GM12878 (cell line): ENCODE data around the gene LMTK2. TPM values are rescaled to one million over a fixed set of nuclear protein-coding genes. Genes with fewer than 3 reads are reported as not detected.

ENCODE experiments used
- ATAC-seq: fragments of 200-7000 bp; cut with Tn5 transposase; 3 replicates; pipeline ENCODE4 v1.9.1; 2020; ENCODE audit warnings: mild to moderate bottlenecking, moderate library complexity
- BruUV-seq: library from RNA; stranded (reverse); fragments of 400-500 nt; replicated peaks from 2 replicates; lab custom pipeline; 2021; lab: Mats Ljungman, UMichigan
- CTCF ChIA-PET: fragments of 300-600 bp; sonication (Branson Sonifier 250); formaldehyde crosslinking; extraction: SDS; loops from one replicate; lab custom pipeline; 2021; ENCODE audit warnings: inconsistent platforms; lab: Yijun Ruan, JAX
- POLR2A ChIA-PET: fragments of 350-600 bp; formaldehyde crosslinking; extraction: SDS; loops from one replicate; lab custom pipeline; 2021; ENCODE audit warnings: inconsistent platforms; lab: Charles Lee
- RAD21 ChIA-PET: fragments of 300-600 bp; sonication (Branson Sonifier 250); formaldehyde crosslinking; loops from one replicate; lab custom pipeline; 2023; ENCODE audit warnings: antibody characterized with exemption; ENCODE audit not compliant: unreplicated experiment; lab: Charles Lee
- SMC1A ChIA-PET: fragments of 300-600 bp; sonication (Branson Sonifier 250); formaldehyde crosslinking; loops from one replicate; lab custom pipeline; 2023; ENCODE audit not compliant: unreplicated experiment, uncharacterized antibody; lab: Charles Lee
- DNase-seq: peaks from one replicate; pipeline ENCODE4 v3.0.0-alpha.2; 2011; ENCODE audit warnings: low read depth, low spot score
- FAIRE-seq: peaks from 3 replicates; lab custom pipeline; 2011; peaks lifted over from hg19 to GRCh38; lab: Jason Lieb, UNC
- H2AFZ ChIP-seq: 2 replicates; pipeline ENCODE4 v1.6.0; 2011; ENCODE audit warnings: low read depth, low read length, control low read depth; ENCODE audit not compliant: control insufficient read depth
- H3K27ac ChIP-seq: 2 replicates; pipeline ENCODE4 v1.5.1; 2011; ENCODE audit warnings: control low read depth; ENCODE audit not compliant: control insufficient read depth, insufficient read depth
- H3K27me3 ChIP-seq, 2 experiments: replicated peaks in 1 of 2; 2 replicates each; pipeline versions ENCODE4 v1.6.0 to v1.6.1; 2011; ENCODE audit warnings: low read length in 1 of 2; ENCODE audit not compliant: control insufficient read depth in 2 of 2, insufficient read depth in 2 of 2
- H3K36me3 ChIP-seq, 2 experiments: 2 replicates each; pipeline ENCODE4 v1.5.1; 2011; ENCODE audit warnings: low read length in 1 of 2; ENCODE audit not compliant: control insufficient read depth in 2 of 2, insufficient read depth in 2 of 2
- H3K4me1 ChIP-seq: 2 replicates; pipeline ENCODE4 v1.6.1; 2011; ENCODE audit warnings: mild to moderate bottlenecking, low read length, moderate library complexity, mixed read lengths; ENCODE audit not compliant: control insufficient read depth, insufficient read depth
- H3K4me2 ChIP-seq: 2 replicates; pipeline ENCODE4 v1.6.0; 2011; ENCODE audit warnings: control low read depth; ENCODE audit not compliant: control insufficient read depth, insufficient read depth
- H3K4me3 ChIP-seq: fragments of 200-600 bp; sonication (generic); 2 replicates; pipeline ENCODE4 v1.5.1; 2016
- H3K79me2 ChIP-seq: 2 replicates; pipeline ENCODE4 v1.6.0; 2011; ENCODE audit warnings: low read length; ENCODE audit not compliant: control insufficient read depth, insufficient read depth
- H3K9ac ChIP-seq: 2 replicates; pipeline ENCODE4 v1.8.0; 2011; ENCODE audit warnings: low read length, control low read depth, mixed read lengths; ENCODE audit not compliant: control insufficient read depth, insufficient read depth
- H3K9me3 ChIP-seq: replicated peaks from 3 replicates; pipeline ENCODE4 v1.5.1; 2011; ENCODE audit warnings: mild to moderate bottlenecking, low read length; ENCODE audit not compliant: control insufficient read depth, insufficient read depth
- H4K20me1 ChIP-seq: 2 replicates; pipeline ENCODE4 v1.6.0; 2011; ENCODE audit not compliant: control insufficient read depth, insufficient read depth
- CHD4 ChIP-seq: fragments of 200-600 bp; sonication (generic); IDR thresholded peaks from 2 replicates; pipeline ENCODE4 v1.6.1; 2016; ENCODE audit warnings: mild to moderate bottlenecking
- NFYB ChIP-seq: IDR thresholded peaks from 2 replicates; pipeline ENCODE4 v1.6.1; 2011; ENCODE audit warnings: low read depth, mild to moderate bottlenecking, low read length, improper control_type of control experiment, moderate library complexity; ENCODE audit not compliant: insufficient read depth
- RFX5 ChIP-seq: IDR thresholded peaks from 2 replicates; pipeline ENCODE4 v1.6.1; 2011; ENCODE audit warnings: low read depth, low read length, improper control_type of control experiment
- STAT3 ChIP-seq: IDR thresholded peaks from 2 replicates; pipeline ENCODE4 v1.6.1; 2011; ENCODE audit warnings: low read depth, low read length, improper control_type of control experiment
- ZNF592 ChIP-seq: fragments of 450-650 bp; IDR thresholded peaks from 2 replicates; pipeline ENCODE4 v1.6.1; 2017; ENCODE audit warnings: mild to moderate bottlenecking, moderate library complexity
- WGBS: methylation state at CpG from one replicate; pipeline ENCODE4 v1.1.6; 2016; ENCODE audit warnings: low lambda C conversion rate; ENCODE audit not compliant: insufficient replicate concordance, insufficient coverage; ENCODE audit errors: missing lambda C conversion rate; 5-methylcytosine and 5-hydroxymethylcytosine counted together
- in situ Hi-C: fragments of 300-500 bp; cut with MboI; formaldehyde crosslinking; loops from 9 replicates; pipeline ENCODE4 v1.14.3; 2018; ENCODE audit warnings: mixed read lengths
- intact Hi-C: fragments of 100-400 bp; cut with micrococcal nuclease; formaldehyde crosslinking; loops from one replicate; pipeline ENCODE4 v1.14.2; 2022; ENCODE audit not compliant: unreplicated experiment
- polyA plus RNA-seq, 11 experiments: library from polyadenylated mRNA; depleted of rRNA in 4 of 11; unstranded in 6 of 11; stranded (reverse) in 5 of 11; fragments of >200 nt; fragmentation: Nextera tagmentation in 4 of 11; fragmentation: Illumina TruSeq in 1 of 11; extraction: Ambion mirVana in 4 of 11; extraction: Trizol in 1 of 11; gene quantifications; 1 replicate in 1 of 11; 2 replicates in 10 of 11; pipeline versions ENCODE4 v1.2.1 to v1.2.3, GENCODE V29; 2011 to 2016; ENCODE audit warnings: inconsistent platforms in 2 of 11, missing spikeins in 2 of 11, low read depth in 1 of 11
- total RNA-seq, 4 experiments: library from RNA; depleted of rRNA in 3 of 4; stranded (reverse); fragments of >200 nt in 3 of 4; fragmentation: Illumina TruSeq in 1 of 4; extraction: Trizol in 1 of 4; gene quantifications; 2 replicates each; pipeline versions ENCODE4 v1.2.1 to v1.2.3, GENCODE V29; 2013 to 2021
- TF ChIP-seq, protein P1 (sequence below): fragments of 150-350 bp; IDR thresholded peaks from 2 replicates; pipeline ENCODE4 v1.6.1; 2016; ENCODE audit warnings: low read depth, low read length

LMTK2 gene
- total and polyA plus RNA-seq, 10 of the 15 experiments (the other 5 are each of a cell fraction or from before 2014, with no cell fraction given), result 0.68 to 8.7 (median 4.6) TPM

DNA sequence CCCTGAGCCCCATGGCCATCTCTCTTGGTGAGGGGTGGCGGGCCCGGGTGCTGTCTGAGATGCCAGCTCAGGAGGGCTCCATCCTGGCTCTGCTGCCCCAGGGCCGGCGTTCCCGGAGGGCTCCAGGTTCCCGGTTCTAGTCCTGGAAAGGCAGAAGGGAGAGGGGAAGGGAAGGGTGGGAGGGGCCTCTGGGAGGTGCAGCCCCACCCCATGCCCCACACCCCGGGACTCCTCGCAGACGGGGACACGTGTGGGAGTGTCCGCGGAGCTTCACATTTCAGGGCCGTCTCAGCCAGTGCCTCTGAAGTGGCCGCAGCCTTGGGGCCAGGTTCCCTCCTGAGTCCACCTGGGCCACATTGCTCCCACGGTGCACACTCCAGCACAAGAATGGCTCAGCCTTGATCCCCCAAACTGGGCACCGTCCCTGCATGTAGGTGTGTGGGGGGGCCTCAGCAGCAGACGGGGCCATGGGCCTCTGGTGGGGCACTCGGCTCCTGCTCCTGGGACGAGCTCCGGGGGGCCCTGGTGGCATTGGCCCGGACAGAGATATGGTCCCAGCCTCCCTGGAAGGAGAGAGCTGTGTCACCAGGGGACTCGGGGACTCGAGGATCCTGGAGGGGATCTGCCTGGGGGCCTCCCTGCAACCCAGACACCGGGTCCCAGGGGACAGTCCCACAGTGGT, 110.4 kb downstream of the LMTK2 start:
- no peaks in the 10 kb centered on the region for H4K20me1 ChIP-seq
- ATAC-seq (no peak), DNase-seq (no peak), FAIRE-seq (no peak)
- H3K9ac ChIP-seq, result no peak overlapping the region
- TF ChIP-seq, protein P1, sequence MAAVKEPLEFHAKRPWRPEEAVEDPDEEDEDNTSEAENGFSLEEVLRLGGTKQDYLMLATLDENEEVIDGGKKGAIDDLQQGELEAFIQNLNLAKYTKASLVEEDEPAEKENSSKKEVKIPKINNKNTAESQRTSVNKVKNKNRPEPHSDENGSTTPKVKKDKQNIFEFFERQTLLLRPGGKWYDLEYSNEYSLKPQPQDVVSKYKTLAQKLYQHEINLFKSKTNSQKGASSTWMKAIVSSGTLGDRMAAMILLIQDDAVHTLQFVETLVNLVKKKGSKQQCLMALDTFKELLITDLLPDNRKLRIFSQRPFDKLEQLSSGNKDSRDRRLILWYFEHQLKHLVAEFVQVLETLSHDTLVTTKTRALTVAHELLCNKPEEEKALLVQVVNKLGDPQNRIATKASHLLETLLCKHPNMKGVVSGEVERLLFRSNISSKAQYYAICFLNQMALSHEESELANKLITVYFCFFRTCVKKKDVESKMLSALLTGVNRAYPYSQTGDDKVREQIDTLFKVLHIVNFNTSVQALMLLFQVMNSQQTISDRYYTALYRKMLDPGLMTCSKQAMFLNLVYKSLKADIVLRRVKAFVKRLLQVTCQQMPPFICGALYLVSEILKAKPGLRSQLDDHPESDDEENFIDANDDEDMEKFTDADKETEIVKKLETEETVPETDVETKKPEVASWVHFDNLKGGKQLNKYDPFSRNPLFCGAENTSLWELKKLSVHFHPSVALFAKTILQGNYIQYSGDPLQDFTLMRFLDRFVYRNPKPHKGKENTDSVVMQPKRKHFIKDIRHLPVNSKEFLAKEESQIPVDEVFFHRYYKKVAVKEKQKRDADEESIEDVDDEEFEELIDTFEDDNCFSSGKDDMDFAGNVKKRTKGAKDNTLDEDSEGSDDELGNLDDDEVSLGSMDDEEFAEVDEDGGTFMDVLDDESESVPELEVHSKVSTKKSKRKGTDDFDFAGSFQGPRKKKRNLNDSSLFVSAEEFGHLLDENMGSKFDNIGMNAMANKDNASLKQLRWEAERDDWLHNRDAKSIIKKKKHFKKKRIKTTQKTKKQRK, result no peak
- TF ChIP-seq NFYB (no peak), ZNF592 (no peak), CHD4 (no peak), STAT3 (no peak), RFX5 (no peak)
- ChIA-PET POLR2A (interaction anchor here (0.5 kb wide), 1 partner anchor 205 kb away, joined by 3 read pairs; no protein-coding TSS in a partner anchor), CTCF (no interaction called here), RAD21 (interaction anchor here (1.7 kb wide), 1 partner anchor 15 kb away, joined by 7 read pairs; no protein-coding TSS in a partner anchor), SMC1A (no interaction called here)
- H3K27ac ChIP-seq, result no peak overlapping the region
- WGBS, result 94% methylated on average over 22 of the region's 24 CpGs
- in situ Hi-C loops (no loop called here), intact Hi-C loops (no loop called here)
- no peak overlapping the region for H2AFZ ChIP-seq
- no peaks in the 10 kb centered on the region for H3K79me2 ChIP-seq
- no peak overlapping the region for H3K4me2 ChIP-seq
- H3K4me3 ChIP-seq, result no peak overlapping the region
- no peaks in the 10 kb centered on the region for H3K36me3 ChIP-seq
- no peaks in the 10 kb centered on the region for H3K27me3 ChIP-seq
- no peaks in the 10 kb centered on the region for H3K9me3 ChIP-seq
- BruUV-seq, result no TSS peak
- H3K4me1 ChIP-seq, result peaks cover 24% of the 10 kb centered on the region
